ENCODE results near the gene HOXD10. TPM values are rescaled to one million over a fixed set of nuclear protein-coding genes. Genes with fewer than 3 reads are reported as not detected.

HOXD10 gene
- polyA plus RNA-seq, 1 donor from 2014 or later: not detected

DNA sequence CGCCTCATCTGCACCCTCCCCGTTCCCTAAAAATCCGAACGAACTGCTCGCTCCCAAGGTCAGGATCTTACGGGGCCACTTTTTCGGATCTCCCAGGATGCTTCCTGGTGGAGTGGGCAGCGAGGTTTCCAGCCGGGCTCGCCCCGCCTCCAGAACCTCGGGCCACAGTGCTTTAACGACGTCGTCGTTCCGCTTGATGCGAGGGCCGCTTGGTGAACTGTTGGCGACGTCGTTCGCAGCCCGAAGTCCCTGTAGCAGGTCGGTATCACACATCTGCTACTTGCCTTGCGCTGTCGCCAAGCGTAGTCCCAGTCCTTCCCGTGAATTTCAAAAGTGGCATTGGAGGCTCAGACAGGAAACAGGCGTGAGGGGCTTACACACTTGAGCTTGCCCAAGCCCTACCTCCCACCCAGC, 48.2 kb upstream of the HOXD10 start:
- no peak overlapping the region for H3K9ac ChIP-seq (ENCODE audit: low read length)
- no peak overlapping the region for H3K4me2 ChIP-seq (ENCODE audit: low read length)
- H3K27me3 ChIP-seq (ENCODE audit: insufficient read depth, low read depth, low read length): peaks cover 100% of the 10 kb centered on the region
- TF ChIP-seq EP300 (conservative IDR thresholded peaks at IDR 0.05; ENCODE audit: poor library complexity, severe bottlenecking): no peak
- no peak for TF ChIP-seq TAF1 (IDR thresholded peaks at IDR 0.05; ENCODE audit: low read depth)
- no peak for TF ChIP-seq REST (IDR thresholded peaks at IDR 0.05; ENCODE audit: borderline replicate concordance)
- TF ChIP-seq MXI1 (conservative IDR thresholded peaks at IDR 0.05; ENCODE audit: poor library complexity, severe bottlenecking): no peak
- H3K36me3 ChIP-seq (ENCODE audit: insufficient read depth, low read length): no peaks in the 10 kb centered on the region
- no peak overlapping the region for H3K27ac ChIP-seq (ENCODE audit: low read length)
- H3K79me2 ChIP-seq (replicated peaks; ENCODE audit: insufficient read depth, low read length): no peaks in the 10 kb centered on the region
- no peak overlapping the region for H3K4me3 ChIP-seq (ENCODE audit: low read length)
- no peaks in the 10 kb centered on the region for H3K9me2 ChIP-seq (ENCODE audit: insufficient read depth, low read length)
- H3F3A ChIP-seq (ENCODE audit: insufficient read depth, low read length, poor library complexity, severe bottlenecking): no peaks in the 10 kb centered on the region
- H3K9me3 ChIP-seq (ENCODE audit: low read length): peaks cover 4% of the 10 kb centered on the region
- no peaks in the 10 kb centered on the region for H4K20me1 ChIP-seq (ENCODE audit: insufficient read depth)
- H2AFZ ChIP-seq (ENCODE audit: low read depth, low read length): no peak overlapping the region

DNA sequence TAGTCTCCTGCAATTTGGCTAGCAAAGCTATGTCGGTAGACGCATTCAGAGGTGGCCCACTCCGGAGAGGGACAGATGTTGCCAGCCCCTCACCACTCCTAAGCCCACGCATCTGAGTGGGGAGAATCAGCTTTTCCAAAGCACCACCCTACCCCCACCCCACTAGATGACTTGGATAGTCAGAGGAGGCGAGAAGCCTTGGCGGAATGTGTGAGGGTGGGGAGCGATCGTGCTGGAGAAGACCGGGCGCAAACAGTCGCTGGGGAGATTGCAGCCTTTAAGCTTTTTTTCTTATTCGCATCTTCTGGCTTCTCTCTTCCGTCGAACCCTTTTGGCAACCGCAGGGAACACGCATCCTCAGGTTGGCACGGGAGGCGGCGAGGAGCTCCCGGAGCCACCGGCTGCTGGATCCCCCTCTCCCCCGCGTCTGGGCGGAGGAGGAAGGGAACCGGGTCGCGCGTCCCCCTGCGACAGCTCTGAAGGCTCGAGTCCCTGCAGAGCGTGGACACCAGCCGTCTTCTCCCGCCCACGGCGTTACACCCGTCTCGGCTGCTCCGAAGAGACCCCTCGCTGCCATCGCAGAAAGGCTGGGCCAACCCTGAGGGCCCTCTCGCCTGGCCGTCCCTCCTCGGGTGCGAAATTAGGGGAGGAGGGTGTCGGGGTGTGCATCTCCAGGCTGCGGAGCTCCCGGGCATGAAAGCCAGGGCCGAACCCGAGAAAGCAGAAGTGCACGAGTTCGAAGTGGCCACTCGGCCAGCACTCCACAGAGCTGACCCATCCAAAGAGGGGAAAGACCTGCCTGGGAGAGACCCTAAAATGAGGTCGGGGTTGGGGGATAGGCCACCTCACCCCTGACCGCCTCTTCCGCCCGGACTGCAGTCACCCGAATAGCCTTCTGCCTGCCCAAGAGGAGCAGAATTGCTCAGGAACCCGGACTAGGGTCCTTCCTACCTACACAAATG, 45.0 kb upstream of the HOXD10 start:
- no peaks in the 10 kb centered on the region for H3F3A ChIP-seq (ENCODE audit: insufficient read depth, low read length, poor library complexity, severe bottlenecking)
- no peak overlapping the region for H3K9ac ChIP-seq (ENCODE audit: low read length)
- no peaks in the 10 kb centered on the region for H3K9me2 ChIP-seq (ENCODE audit: insufficient read depth, low read length)
- no peaks in the 10 kb centered on the region for H3K36me3 ChIP-seq (ENCODE audit: insufficient read depth, low read length)
- no peaks in the 10 kb centered on the region for H4K20me1 ChIP-seq (ENCODE audit: insufficient read depth)
- H2AFZ ChIP-seq (ENCODE audit: low read depth, low read length): no peak overlapping the region
- H3K79me2 ChIP-seq (replicated peaks; ENCODE audit: insufficient read depth, low read length): no peaks in the 10 kb centered on the region
- H3K27ac ChIP-seq (ENCODE audit: low read length): no peak overlapping the region
- H3K4me3 ChIP-seq (ENCODE audit: low read length): no peak overlapping the region
- H3K27me3 ChIP-seq (ENCODE audit: insufficient read depth, low read depth, low read length): peaks cover 100% of the 10 kb centered on the region
- no peak overlapping the region for H3K4me2 ChIP-seq (ENCODE audit: low read length)
- TF ChIP-seq EZH2 (IDR thresholded peaks at IDR 0.05; ENCODE audit: borderline replicate concordance, insufficient read depth, low read length, poor library complexity, severe bottlenecking): no peak
- no peak for TF ChIP-seq TAF1 (IDR thresholded peaks at IDR 0.05; ENCODE audit: low read depth)
- TF ChIP-seq, protein P1, sequence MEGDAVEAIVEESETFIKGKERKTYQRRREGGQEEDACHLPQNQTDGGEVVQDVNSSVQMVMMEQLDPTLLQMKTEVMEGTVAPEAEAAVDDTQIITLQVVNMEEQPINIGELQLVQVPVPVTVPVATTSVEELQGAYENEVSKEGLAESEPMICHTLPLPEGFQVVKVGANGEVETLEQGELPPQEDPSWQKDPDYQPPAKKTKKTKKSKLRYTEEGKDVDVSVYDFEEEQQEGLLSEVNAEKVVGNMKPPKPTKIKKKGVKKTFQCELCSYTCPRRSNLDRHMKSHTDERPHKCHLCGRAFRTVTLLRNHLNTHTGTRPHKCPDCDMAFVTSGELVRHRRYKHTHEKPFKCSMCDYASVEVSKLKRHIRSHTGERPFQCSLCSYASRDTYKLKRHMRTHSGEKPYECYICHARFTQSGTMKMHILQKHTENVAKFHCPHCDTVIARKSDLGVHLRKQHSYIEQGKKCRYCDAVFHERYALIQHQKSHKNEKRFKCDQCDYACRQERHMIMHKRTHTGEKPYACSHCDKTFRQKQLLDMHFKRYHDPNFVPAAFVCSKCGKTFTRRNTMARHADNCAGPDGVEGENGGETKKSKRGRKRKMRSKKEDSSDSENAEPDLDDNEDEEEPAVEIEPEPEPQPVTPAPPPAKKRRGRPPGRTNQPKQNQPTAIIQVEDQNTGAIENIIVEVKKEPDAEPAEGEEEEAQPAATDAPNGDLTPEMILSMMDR (IDR thresholded peaks at IDR 0.05; ENCODE audit: poor library complexity, severe bottlenecking): no peak
- no peak for TF ChIP-seq EP300 (conservative IDR thresholded peaks at IDR 0.05; ENCODE audit: poor library complexity, severe bottlenecking)
- no peak for TF ChIP-seq SMC3 (conservative IDR thresholded peaks at IDR 0.05; ENCODE audit: poor library complexity)
- no peak for TF ChIP-seq REST (IDR thresholded peaks at IDR 0.05; ENCODE audit: borderline replicate concordance)
- no peak for TF ChIP-seq RAD21 (conservative IDR thresholded peaks at IDR 0.05)
- TF ChIP-seq POLR2AphosphoS5 (IDR thresholded peaks at IDR 0.05): no peak
- TF ChIP-seq MXI1 (conservative IDR thresholded peaks at IDR 0.05; ENCODE audit: poor library complexity, severe bottlenecking): no peak
- peaks cover 4% of the 10 kb centered on the region for H3K9me3 ChIP-seq (ENCODE audit: low read length)
